ENCODE measurements around the gene MCFD2.

GRCh38 chr2:46963210-46963609 is 47.6 kb upstream of the MCFD2 start:
- TF ChIP-seq CTCF (IDR thresholded peaks at IDR 0.05) = no peak
- TF ChIP-seq POLR2AphosphoS5 (IDR thresholded peaks at IDR 0.05; ENCODE audit: insufficient read depth in 1 of 2, low read depth in 1 of 2) = no peak

All from vagina (tissue), 2 donors.